Natural killer cell (primary cell): ENCODE results near the gene MYH3. TPM values are rescaled to one million over a fixed set of nuclear protein-coding genes. Genes with fewer than 3 reads are reported as not detected.

Experiments
- ATAC-seq, 3 donors: fragments of 150-1000 bp in 2 of 3; fragments of 200-7000 bp in 1 of 3; cut with Tn5 transposase; 1 replicate in 1 of 3; 2 replicates in 2 of 3; pipeline ENCODE4 v1.10.0; 2021; ENCODE audit warnings: mild to moderate bottlenecking in 2 of 3, moderate library complexity in 2 of 3
- DNase-seq, 2 donors: peaks; one replicate each; pipeline versions ENCODE4 v3.0.0 to v3.0.0-alpha.2; 2013 to 2021; ENCODE audit warnings: mixed read lengths in 1 of 2
- H3K27ac ChIP-seq: one replicate; pipeline ENCODE4 v1.5.1; 2013; ENCODE audit warnings: mild to moderate bottlenecking, low read length
- H3K27me3 ChIP-seq: one replicate; pipeline ENCODE4 v1.6.1; 2013; ENCODE audit warnings: low read length; ENCODE audit not compliant: control insufficient read depth, insufficient read depth
- H3K36me3 ChIP-seq: one replicate; pipeline ENCODE4 v1.6.1; 2013; ENCODE audit warnings: low read length; ENCODE audit not compliant: control insufficient read depth, insufficient read depth
- H3K4me1 ChIP-seq: one replicate; pipeline ENCODE4 v1.6.1; 2013; ENCODE audit warnings: low read length; ENCODE audit not compliant: control insufficient read depth, insufficient read depth
- H3K4me3 ChIP-seq: one replicate; pipeline ENCODE4 v1.5.1; 2013; ENCODE audit warnings: low read length
- H3K9me3 ChIP-seq: one replicate; pipeline ENCODE4 v1.6.1; 2013; ENCODE audit warnings: low read length; ENCODE audit not compliant: control insufficient read depth, insufficient read depth
- H3K27ac Mint-ChIP-seq, 2 donors: one replicate each; pipeline ENCODE4 v1.8.0; 2022; ENCODE audit warnings: mild to moderate bottlenecking in 2 of 2, mixed read lengths in 2 of 2, moderate library complexity in 1 of 2
- H3K27me3 Mint-ChIP-seq, 2 donors: one replicate each; pipeline ENCODE4 v1.8.0; 2022; ENCODE audit warnings: low read depth in 2 of 2, mixed read lengths in 2 of 2
- H3K36me3 Mint-ChIP-seq: one replicate; pipeline ENCODE4 v1.8.0; 2022; ENCODE audit warnings: mixed read lengths
- H3K4me1 Mint-ChIP-seq, 2 donors: one replicate each; pipeline ENCODE4 v1.8.0; 2022; ENCODE audit warnings: mixed read lengths in 2 of 2
- H3K4me3 Mint-ChIP-seq: one replicate; pipeline ENCODE4 v1.8.0; 2022; ENCODE audit warnings: mild to moderate bottlenecking, moderate library complexity, mixed read lengths
- H3K9me3 Mint-ChIP-seq, 2 donors: one replicate each; pipeline ENCODE4 v1.8.0; 2022; ENCODE audit warnings: mixed read lengths in 2 of 2
- WGBS: methylation state at CpG from one replicate; pipeline ENCODE4 v1.1.7; 2013; ENCODE audit warnings: missing lambda C conversion rate; ENCODE audit not compliant: insufficient coverage; 5-methylcytosine and 5-hydroxymethylcytosine counted together
- intact Hi-C: fragments of 100-400 bp; cut with micrococcal nuclease; formaldehyde crosslinking; loops from one replicate; pipeline ENCODE4 v1.14.2; 2022
- total RNA-seq, 4 donors: library from RNA; stranded (reverse); fragments of 120-200 nt in 1 of 4; gene quantifications; one replicate each; pipeline versions ENCODE4 v1.2.3 to v1.2.4, GENCODE V29; 2013 to 2022
- TF ChIP-seq, protein P1 (sequence below): fragments of 200-600 bp; IDR thresholded peaks from one replicate; pipeline ENCODE4 v1.8.0; 2022; ENCODE audit warnings: antibody characterized with exemption

MYH3 gene
- total RNA-seq, 3 donors from 2014 or later (not counting 1 experiment from before 2014, with no cell fraction given) = 4.3 to 6.6 (median 6.2) TPM

DNA sequence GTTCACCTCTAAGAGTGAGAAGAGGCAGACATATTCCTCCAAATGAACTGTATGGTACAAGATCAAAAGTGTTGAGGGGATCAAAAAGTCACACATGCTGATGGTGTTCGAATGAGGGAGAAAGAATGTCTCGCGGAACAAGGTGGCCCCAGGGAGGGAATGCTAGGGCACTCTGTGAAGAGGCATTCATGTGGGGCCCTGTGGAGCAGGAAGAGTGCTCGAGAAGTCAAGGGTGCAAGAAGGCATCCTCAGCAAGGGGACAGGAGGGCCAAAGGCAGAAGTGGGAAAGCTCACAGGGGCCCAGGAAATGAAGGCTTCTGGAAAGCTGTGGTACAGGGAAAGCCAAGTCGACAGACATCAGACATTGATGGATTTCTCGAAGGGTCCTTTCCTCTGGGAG lies 6.1 kb upstream of the MYH3 start:
- WGBS = 85% methylated on average over 6 of the region's 6 CpGs
- no peaks in the 10 kb centered on the region for H3K4me1 Mint-ChIP-seq
- H3K27me3 ChIP-seq = no peaks in the 10 kb centered on the region
- ATAC-seq = no peak
- no peaks in the 10 kb centered on the region for H3K9me3 Mint-ChIP-seq
- TF ChIP-seq, protein P1, sequence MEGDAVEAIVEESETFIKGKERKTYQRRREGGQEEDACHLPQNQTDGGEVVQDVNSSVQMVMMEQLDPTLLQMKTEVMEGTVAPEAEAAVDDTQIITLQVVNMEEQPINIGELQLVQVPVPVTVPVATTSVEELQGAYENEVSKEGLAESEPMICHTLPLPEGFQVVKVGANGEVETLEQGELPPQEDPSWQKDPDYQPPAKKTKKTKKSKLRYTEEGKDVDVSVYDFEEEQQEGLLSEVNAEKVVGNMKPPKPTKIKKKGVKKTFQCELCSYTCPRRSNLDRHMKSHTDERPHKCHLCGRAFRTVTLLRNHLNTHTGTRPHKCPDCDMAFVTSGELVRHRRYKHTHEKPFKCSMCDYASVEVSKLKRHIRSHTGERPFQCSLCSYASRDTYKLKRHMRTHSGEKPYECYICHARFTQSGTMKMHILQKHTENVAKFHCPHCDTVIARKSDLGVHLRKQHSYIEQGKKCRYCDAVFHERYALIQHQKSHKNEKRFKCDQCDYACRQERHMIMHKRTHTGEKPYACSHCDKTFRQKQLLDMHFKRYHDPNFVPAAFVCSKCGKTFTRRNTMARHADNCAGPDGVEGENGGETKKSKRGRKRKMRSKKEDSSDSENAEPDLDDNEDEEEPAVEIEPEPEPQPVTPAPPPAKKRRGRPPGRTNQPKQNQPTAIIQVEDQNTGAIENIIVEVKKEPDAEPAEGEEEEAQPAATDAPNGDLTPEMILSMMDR = no peak
- peaks cover 2% of the 10 kb centered on the region for H3K36me3 ChIP-seq
- no peak overlapping the region for H3K4me3 Mint-ChIP-seq
- no peaks in the 10 kb centered on the region for H3K9me3 ChIP-seq
- no peaks in the 10 kb centered on the region for H3K27me3 Mint-ChIP-seq
- DNase-seq = no peak
- peaks cover 6% of the 10 kb centered on the region for H3K36me3 Mint-ChIP-seq
- no peaks in the 10 kb centered on the region for H3K4me1 ChIP-seq
- no peak overlapping the region for H3K4me3 ChIP-seq
- intact Hi-C loops = no loop called here
- no peak overlapping the region for H3K27ac ChIP-seq
- no peak overlapping the region for H3K27ac Mint-ChIP-seq

DNA sequence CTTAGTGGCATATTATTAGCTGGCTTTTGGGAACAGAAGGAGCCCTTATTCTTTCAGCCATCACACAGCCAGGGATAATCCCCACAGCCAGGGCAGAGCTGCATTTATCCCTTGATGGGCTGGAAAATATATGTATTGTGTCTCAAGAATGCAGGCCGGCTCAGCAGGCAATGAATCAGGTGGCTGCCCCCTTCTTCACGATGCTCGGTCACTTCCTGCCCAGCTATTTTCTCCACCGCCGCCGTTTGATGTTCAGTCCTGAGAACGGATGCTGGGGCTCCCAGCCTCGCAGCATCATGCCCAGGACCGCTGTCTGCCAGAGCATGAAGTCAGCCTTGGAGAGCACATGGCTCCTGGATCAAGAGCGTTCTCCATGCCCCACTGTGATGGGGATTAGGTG lies 4.3 kb upstream of the MYH3 start:
- Histone ChIP-seq H3K9me3 (no peaks in the 10 kb centered on the region), H3K27ac (no peak overlapping the region), H3K4me3 (no peak overlapping the region), H3K36me3 (peaks cover 2% of the 10 kb centered on the region), H3K4me1 (no peaks in the 10 kb centered on the region), H3K27me3 (no peaks in the 10 kb centered on the region)
- Mint-ChIP-seq H3K27ac (no peak overlapping the region), H3K4me1 (no peaks in the 10 kb centered on the region), H3K9me3 (no peaks in the 10 kb centered on the region), H3K36me3 (peaks cover 6% of the 10 kb centered on the region), H3K27me3 (no peaks in the 10 kb centered on the region), H3K4me3 (no peak overlapping the region)
- no peak for DNase-seq
- intact Hi-C loops = no loop called here
- ATAC-seq = no peak
- TF ChIP-seq, protein P1 = no peak
- 94% methylated on average over 10 of the region's 10 CpGs for WGBS

DNA sequence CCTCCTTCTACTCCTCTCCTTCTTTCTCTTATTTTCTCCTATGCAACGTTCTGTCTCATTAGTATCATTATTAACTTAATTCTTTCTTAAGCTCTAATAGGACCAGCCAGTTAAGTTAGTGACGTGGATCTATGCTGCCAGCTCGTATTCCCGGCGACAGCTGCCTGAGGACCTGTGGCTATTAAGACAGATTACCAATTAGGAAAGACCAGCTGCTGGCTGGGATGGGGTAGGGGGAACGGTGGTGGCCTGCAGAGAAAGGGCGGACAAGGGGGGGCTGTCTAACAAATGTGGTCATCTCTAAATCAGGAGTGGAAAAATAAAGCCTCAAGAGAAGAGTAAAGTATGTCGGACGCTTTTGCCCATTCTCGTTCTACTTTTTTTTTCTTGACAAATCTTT lies 770 bp upstream of the MYH3 start:
- Mint-ChIP-seq H3K4me3 (no peak overlapping the region), H3K9me3 (no peaks in the 10 kb centered on the region), H3K4me1 (peaks cover 12 to 14% of the 10 kb centered on the region in 2 donors), H3K27ac (no peak overlapping the region), H3K36me3 (peaks cover 6% of the 10 kb centered on the region), H3K27me3 (no peaks in the 10 kb centered on the region)
- H3K27ac ChIP-seq = no peak overlapping the region
- ATAC-seq = no peak
- 89% methylated on average over 10 of the region's 10 CpGs for WGBS
- TF ChIP-seq, protein P1 = no peak
- peaks cover 2% of the 10 kb centered on the region for H3K36me3 ChIP-seq
- H3K27me3 ChIP-seq = no peaks in the 10 kb centered on the region
- no peaks in the 10 kb centered on the region for H3K9me3 ChIP-seq
- no peak for DNase-seq
- intact Hi-C loops = no loop called here
- peaks cover 7% of the 10 kb centered on the region for H3K4me1 ChIP-seq
- H3K4me3 ChIP-seq = no peak overlapping the region

DNA sequence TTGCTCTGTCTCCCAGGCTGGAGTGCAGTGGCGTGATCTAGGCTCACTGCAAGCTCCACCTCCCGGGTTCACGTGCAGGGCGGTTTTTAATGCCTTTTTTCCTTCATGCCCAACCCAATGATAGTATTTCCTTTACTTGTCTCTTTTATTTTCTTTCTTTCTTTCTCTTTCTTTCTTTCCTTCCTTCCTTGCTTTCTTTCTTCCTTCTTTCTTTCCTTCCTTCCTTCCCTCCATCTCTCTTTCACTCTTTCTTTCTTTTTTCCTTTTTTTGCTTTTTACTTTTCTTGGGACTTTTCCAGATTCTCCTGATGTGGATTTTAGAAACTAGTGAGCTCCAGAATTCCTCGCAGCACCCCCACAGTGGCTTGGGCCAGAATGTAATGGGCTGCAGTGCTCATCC lies 3.1 kb downstream of the MYH3 start:
- ATAC-seq = no peak
- Mint-ChIP-seq H3K27ac (no peak overlapping the region), H3K4me3 (no peak overlapping the region), H3K4me1 (peaks cover 23 to 37% of the 10 kb centered on the region in 2 donors), H3K36me3 (peaks cover under 1% of the 10 kb centered on the region), H3K27me3 (no peaks in the 10 kb centered on the region), H3K9me3 (no peaks in the 10 kb centered on the region)
- Histone ChIP-seq H3K36me3 (no peaks in the 10 kb centered on the region), H3K27ac (no peak overlapping the region), H3K27me3 (no peaks in the 10 kb centered on the region), H3K4me1 (peaks cover 15% of the 10 kb centered on the region), H3K9me3 (no peaks in the 10 kb centered on the region), H3K4me3 (no peak overlapping the region)
- WGBS = 83% methylated on average over 5 of the region's 5 CpGs
- intact Hi-C loops = no loop called here
- DNase-seq = no peak
- TF ChIP-seq, protein P1 = no peak
